K562 (cell line): ENCODE results near the gene SDCCAG8. TPM values are rescaled to one million over a fixed set of nuclear protein-coding genes. Genes with fewer than 3 reads are reported as not detected.

Experiments used
- DPF2 ChIP-seq: fragments of 450-650 bp; IDR thresholded peaks from 2 replicates; pipeline ENCODE4 v1.6.1; 2016
- ELF2 ChIP-seq: fragments of 250-450 bp; sonication (Bioruptor Pico); IDR thresholded peaks from 2 replicates; pipeline ENCODE4 v1.5.0; 2021; ENCODE audit warnings: mild to moderate bottlenecking
- EWSR1 ChIP-seq: fragments of 450-650 bp; IDR thresholded peaks from 2 replicates; pipeline ENCODE4 v1.6.1; 2018; ENCODE audit warnings: borderline replicate concordance, mild to moderate bottlenecking, low read depth, moderate library complexity; ENCODE audit not compliant: partially characterized antibody
- HSF4 ChIP-seq: fragments of 250-450 bp; sonication (Bioruptor Pico); IDR thresholded peaks from 2 replicates; pipeline ENCODE4 v2.1.2; 2022; ENCODE audit warnings: mild to moderate bottlenecking, moderate library complexity, borderline replicate concordance
- LCOR ChIP-seq: sonication (generic); formaldehyde crosslinking; IDR thresholded peaks from 2 replicates; pipeline ENCODE4 v1.8.0; 2022; ENCODE audit warnings: mild to moderate bottlenecking, missing genetic modification reagents
- MCM2 ChIP-seq: fragments of 450-650 bp; IDR thresholded peaks from 2 replicates; pipeline ENCODE4 v1.6.1; 2017; ENCODE audit warnings: low read depth, mild to moderate bottlenecking
- MECOM ChIP-seq: fragments of 250-450 bp; sonication (Bioruptor Pico); IDR thresholded peaks from 2 replicates; pipeline ENCODE4 v1.8.0; 2022; ENCODE audit warnings: inconsistent platforms
- MTA1 ChIP-seq: fragments of 450-650 bp; IDR thresholded peaks from 2 replicates; pipeline ENCODE4 v1.6.1; 2017; ENCODE audit warnings: borderline replicate concordance
- MXI1 ChIP-seq: IDR thresholded peaks from 2 replicates; pipeline ENCODE4 v1.6.1; 2011; ENCODE audit warnings: low read depth, mild to moderate bottlenecking, improper control_type of control experiment, low read length
- PRMT5 ChIP-seq: sonication (generic); formaldehyde crosslinking; IDR thresholded peaks from 2 replicates; pipeline ENCODE4 v1.5.0; 2020; ENCODE audit warnings: missing genetic modification reagents
- RNF2 ChIP-seq: sonication (generic); IDR thresholded peaks from 2 replicates; pipeline ENCODE4 v1.6.1; 2016
- SMAD1 ChIP-seq: fragments of 150-350 bp; IDR thresholded peaks from 2 replicates; pipeline ENCODE4 v1.6.1; 2014; ENCODE audit warnings: low read length, low read depth; ENCODE audit not compliant: partially characterized antibody
- SMAD3 ChIP-seq: fragments of 450-650 bp; formaldehyde crosslinking; conservative IDR thresholded peaks from 2 replicates; pipeline ENCODE4 v1.4.0; 2020; ENCODE audit warnings: mild to moderate bottlenecking
- SREBF2 ChIP-seq: sonication (generic); formaldehyde crosslinking; IDR thresholded peaks from 2 replicates; pipeline ENCODE4 v1.4.0; 2020; ENCODE audit warnings: mild to moderate bottlenecking, missing genetic modification reagents
- TEAD2 ChIP-seq: fragments of 450-650 bp; IDR thresholded peaks from 2 replicates; pipeline ENCODE4 v1.6.1; 2016; ENCODE audit warnings: missing genetic modification characterization, control low read depth, missing compliant biosample characterization
- ZNF408 ChIP-seq: fragments of 250-450 bp; sonication (Bioruptor Pico); IDR thresholded peaks from 2 replicates; pipeline ENCODE4 v1.4.0; 2020; ENCODE audit warnings: low read depth, mild to moderate bottlenecking, moderate library complexity
- ZNF586 ChIP-seq: fragments of 450-650 bp; formaldehyde crosslinking; conservative IDR thresholded peaks from 2 replicates; pipeline ENCODE4 v1.4.0; 2020; ENCODE audit warnings: mild to moderate bottlenecking, moderate library complexity
- ZZZ3 ChIP-seq: fragments of 450-650 bp; IDR thresholded peaks from 2 replicates; pipeline ENCODE4 v1.6.1; 2016; ENCODE audit warnings: antibody characterized with exemption, mild to moderate bottlenecking, moderate library complexity
- polyA plus RNA-seq, 8 experiments: library from polyadenylated mRNA; depleted of rRNA in 4 of 8; stranded (reverse) in 5 of 8; unstranded in 3 of 8; fragments of >200 nt; fragmentation: Nextera tagmentation in 2 of 8; fragmentation: Illumina TruSeq in 1 of 8; extraction: Ambion mirVana in 2 of 8; extraction: Trizol in 1 of 8; gene quantifications; 2 replicates each; pipeline versions ENCODE4 v1.2.1 to v1.2.3, GENCODE V29; 2011 to 2014; ENCODE audit warnings: inconsistent platforms in 1 of 8, missing spikeins in 1 of 8
- total RNA-seq, 7 experiments: library from RNA; depleted of rRNA in 6 of 7; stranded (reverse); fragments of >200 nt in 6 of 7; fragmentation: Illumina TruSeq in 2 of 7; extraction: Trizol in 2 of 7; gene quantifications; 2 replicates each; pipeline versions ENCODE4 v1.2.1 to v1.2.3, GENCODE V29; 2011 to 2021; ENCODE audit warnings: low replicate concordance in 1 of 7
- TF ChIP-seq, protein P1 (sequence below): sonication (generic); formaldehyde crosslinking; IDR thresholded peaks from 2 replicates; pipeline ENCODE4 v1.8.0; 2022; ENCODE audit warnings: mild to moderate bottlenecking, missing genetic modification reagents
- TF ChIP-seq, protein P2 (sequence below): fragments of 250-450 bp; sonication (Bioruptor Pico); IDR thresholded peaks from 2 replicates; pipeline ENCODE4 v1.8.0; 2022; ENCODE audit warnings: inconsistent platforms
- TF ChIP-seq, protein P3 (sequence below), 2 experiments: fragments of 250-450 bp in 1 of 2; fragments of 450-650 bp in 1 of 2; sonication (Bioruptor Pico) in 1 of 2; IDR thresholded peaks; 2 replicates each; pipeline versions ENCODE4 v1.6.1 to v1.8.0; 2016 to 2021; ENCODE audit warnings: mild to moderate bottlenecking in 2 of 2, moderate library complexity in 2 of 2, missing compliant biosample characterization in 1 of 2, missing genetic modification characterization in 1 of 2
- TF ChIP-seq, protein P4 (sequence below): fragments of 250-450 bp; sonication (Bioruptor Pico); IDR thresholded peaks from 2 replicates; pipeline ENCODE4 v1.8.0; 2021; ENCODE audit warnings: moderate library complexity, mild to moderate bottlenecking, inconsistent platforms

Gene SDCCAG8
- total and polyA plus RNA-seq, 9 of the 15 experiments (the other 6 are each of a cell fraction or from before 2014, with no cell fraction given): 17.9 to 36.7 (median 25.4) TPM

DNA sequence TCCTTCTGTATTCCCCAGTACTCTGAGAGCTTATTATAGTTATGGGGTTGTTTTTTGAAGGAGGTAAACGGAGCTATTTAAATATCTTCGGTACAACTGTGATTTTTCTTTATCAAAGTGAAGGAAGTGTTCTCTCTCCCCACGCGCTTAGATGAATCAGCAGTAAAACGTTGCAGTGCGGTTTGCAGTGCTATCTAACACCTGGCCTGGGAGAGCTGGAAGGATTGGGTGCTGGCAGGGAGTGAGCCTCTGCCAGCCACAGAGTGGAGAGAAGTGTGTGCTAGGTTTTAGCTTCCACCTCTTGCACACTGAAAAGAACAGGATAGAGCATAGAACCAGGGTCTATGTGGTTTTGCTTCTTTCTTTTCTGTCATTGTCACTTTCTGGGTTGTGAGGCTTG is 165.9 kb downstream of the SDCCAG8 start (continued):
- TF ChIP-seq, protein P1, sequence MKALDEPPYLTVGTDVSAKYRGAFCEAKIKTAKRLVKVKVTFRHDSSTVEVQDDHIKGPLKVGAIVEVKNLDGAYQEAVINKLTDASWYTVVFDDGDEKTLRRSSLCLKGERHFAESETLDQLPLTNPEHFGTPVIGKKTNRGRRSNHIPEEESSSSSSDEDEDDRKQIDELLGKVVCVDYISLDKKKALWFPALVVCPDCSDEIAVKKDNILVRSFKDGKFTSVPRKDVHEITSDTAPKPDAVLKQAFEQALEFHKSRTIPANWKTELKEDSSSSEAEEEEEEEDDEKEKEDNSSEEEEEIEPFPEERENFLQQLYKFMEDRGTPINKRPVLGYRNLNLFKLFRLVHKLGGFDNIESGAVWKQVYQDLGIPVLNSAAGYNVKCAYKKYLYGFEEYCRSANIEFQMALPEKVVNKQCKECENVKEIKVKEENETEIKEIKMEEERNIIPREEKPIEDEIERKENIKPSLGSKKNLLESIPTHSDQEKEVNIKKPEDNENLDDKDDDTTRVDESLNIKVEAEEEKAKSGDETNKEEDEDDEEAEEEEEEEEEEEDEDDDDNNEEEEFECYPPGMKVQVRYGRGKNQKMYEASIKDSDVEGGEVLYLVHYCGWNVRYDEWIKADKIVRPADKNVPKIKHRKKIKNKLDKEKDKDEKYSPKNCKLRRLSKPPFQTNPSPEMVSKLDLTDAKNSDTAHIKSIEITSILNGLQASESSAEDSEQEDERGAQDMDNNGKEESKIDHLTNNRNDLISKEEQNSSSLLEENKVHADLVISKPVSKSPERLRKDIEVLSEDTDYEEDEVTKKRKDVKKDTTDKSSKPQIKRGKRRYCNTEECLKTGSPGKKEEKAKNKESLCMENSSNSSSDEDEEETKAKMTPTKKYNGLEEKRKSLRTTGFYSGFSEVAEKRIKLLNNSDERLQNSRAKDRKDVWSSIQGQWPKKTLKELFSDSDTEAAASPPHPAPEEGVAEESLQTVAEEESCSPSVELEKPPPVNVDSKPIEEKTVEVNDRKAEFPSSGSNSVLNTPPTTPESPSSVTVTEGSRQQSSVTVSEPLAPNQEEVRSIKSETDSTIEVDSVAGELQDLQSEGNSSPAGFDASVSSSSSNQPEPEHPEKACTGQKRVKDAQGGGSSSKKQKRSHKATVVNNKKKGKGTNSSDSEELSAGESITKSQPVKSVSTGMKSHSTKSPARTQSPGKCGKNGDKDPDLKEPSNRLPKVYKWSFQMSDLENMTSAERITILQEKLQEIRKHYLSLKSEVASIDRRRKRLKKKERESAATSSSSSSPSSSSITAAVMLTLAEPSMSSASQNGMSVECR (CRISPR knock-in tag): no peak
- TF ChIP-seq MECOM (CRISPR knock-in tag) (no peak), ZZZ3 (no peak), SMAD3 (CRISPR knock-in tag) (no peak), SREBF2 (CRISPR knock-in tag) (no peak), MTA1 (no peak), ZNF408 (CRISPR knock-in tag) (no peak), MCM2 (no peak), TEAD2 (no peak), LCOR (CRISPR knock-in tag) (no peak), SMAD1 (no peak), PRMT5 (CRISPR knock-in tag) (no peak), HSF4 (CRISPR knock-in tag) (no peak), EWSR1 (no peak), ZNF586 (CRISPR knock-in tag) (no peak), ELF2 (no peak), DPF2 (peak; percentile 60), MXI1 (no peak), RNF2 (peak; percentile 70; the same call in 1 of the 2 replicates)
- TF ChIP-seq, protein P2, sequence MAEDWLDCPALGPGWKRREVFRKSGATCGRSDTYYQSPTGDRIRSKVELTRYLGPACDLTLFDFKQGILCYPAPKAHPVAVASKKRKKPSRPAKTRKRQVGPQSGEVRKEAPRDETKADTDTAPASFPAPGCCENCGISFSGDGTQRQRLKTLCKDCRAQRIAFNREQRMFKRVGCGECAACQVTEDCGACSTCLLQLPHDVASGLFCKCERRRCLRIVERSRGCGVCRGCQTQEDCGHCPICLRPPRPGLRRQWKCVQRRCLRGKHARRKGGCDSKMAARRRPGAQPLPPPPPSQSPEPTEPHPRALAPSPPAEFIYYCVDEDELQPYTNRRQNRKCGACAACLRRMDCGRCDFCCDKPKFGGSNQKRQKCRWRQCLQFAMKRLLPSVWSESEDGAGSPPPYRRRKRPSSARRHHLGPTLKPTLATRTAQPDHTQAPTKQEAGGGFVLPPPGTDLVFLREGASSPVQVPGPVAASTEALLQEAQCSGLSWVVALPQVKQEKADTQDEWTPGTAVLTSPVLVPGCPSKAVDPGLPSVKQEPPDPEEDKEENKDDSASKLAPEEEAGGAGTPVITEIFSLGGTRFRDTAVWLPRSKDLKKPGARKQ (CRISPR knock-in tag): no peak
- TF ChIP-seq, protein P3, sequence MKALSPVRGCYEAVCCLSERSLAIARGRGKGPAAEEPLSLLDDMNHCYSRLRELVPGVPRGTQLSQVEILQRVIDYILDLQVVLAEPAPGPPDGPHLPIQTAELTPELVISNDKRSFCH (CRISPR knock-in tag; IDR thresholded peaks at IDR 0.05): no peak
- TF ChIP-seq, protein P3 (tag; IDR thresholded peaks at IDR 0.05): no peak
- TF ChIP-seq, protein P4, sequence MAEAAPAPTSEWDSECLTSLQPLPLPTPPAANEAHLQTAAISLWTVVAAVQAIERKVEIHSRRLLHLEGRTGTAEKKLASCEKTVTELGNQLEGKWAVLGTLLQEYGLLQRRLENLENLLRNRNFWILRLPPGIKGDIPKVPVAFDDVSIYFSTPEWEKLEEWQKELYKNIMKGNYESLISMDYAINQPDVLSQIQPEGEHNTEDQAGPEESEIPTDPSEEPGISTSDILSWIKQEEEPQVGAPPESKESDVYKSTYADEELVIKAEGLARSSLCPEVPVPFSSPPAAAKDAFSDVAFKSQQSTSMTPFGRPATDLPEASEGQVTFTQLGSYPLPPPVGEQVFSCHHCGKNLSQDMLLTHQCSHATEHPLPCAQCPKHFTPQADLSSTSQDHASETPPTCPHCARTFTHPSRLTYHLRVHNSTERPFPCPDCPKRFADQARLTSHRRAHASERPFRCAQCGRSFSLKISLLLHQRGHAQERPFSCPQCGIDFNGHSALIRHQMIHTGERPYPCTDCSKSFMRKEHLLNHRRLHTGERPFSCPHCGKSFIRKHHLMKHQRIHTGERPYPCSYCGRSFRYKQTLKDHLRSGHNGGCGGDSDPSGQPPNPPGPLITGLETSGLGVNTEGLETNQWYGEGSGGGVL: no peak
